ENCODE results near the gene FBXL20.
"Not testable (repeated sequence)": the region's sequence is repeated elsewhere in the genome, so short reads cannot be mapped to it uniquely, and the experiment has no call there.

The FBXL20 gene

DNA sequence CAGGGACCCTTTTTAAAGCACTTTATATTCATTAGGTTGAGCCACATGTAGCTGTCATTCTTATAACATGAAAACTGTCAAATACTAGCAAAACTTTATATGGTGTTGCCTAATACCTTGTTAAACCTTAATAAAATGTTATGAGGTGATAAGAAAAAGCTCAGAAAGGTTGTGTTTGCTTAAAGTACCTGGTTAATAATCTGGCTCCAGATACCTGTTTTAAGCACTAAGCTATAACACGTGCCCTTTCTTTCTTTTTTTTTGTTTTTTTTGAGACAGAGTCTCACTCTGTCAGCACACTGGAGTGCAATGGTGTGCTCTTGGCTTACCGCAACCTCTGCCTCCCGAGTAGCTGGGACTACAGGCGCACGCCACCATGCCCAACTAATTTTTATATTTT is 116.7 kb downstream of the FBXL20 start:
- H3K36me3 ChIP-seq: peaks cover 2 to 37% (median 17%) of the 10 kb centered on the region in 3 donors
- no peaks in the 10 kb centered on the region for H3K9me3 ChIP-seq
- no peak overlapping the region for H3K4me3 ChIP-seq
- intact Hi-C loops (cut with DNase I; ENCODE audit: low total_unique reads): no loop called here
- H3K27me3 ChIP-seq: no peaks in the 10 kb centered on the region
- TF ChIP-seq, protein P1, sequence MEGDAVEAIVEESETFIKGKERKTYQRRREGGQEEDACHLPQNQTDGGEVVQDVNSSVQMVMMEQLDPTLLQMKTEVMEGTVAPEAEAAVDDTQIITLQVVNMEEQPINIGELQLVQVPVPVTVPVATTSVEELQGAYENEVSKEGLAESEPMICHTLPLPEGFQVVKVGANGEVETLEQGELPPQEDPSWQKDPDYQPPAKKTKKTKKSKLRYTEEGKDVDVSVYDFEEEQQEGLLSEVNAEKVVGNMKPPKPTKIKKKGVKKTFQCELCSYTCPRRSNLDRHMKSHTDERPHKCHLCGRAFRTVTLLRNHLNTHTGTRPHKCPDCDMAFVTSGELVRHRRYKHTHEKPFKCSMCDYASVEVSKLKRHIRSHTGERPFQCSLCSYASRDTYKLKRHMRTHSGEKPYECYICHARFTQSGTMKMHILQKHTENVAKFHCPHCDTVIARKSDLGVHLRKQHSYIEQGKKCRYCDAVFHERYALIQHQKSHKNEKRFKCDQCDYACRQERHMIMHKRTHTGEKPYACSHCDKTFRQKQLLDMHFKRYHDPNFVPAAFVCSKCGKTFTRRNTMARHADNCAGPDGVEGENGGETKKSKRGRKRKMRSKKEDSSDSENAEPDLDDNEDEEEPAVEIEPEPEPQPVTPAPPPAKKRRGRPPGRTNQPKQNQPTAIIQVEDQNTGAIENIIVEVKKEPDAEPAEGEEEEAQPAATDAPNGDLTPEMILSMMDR (IDR thresholded peaks at IDR 0.05): no peak
- H3K4me1 ChIP-seq: peaks cover 0 to 6% (median 0%) of the 10 kb centered on the region in 4 donors
- DNase-seq: no peak
- no peak overlapping the region for H3K27ac ChIP-seq

DNA sequence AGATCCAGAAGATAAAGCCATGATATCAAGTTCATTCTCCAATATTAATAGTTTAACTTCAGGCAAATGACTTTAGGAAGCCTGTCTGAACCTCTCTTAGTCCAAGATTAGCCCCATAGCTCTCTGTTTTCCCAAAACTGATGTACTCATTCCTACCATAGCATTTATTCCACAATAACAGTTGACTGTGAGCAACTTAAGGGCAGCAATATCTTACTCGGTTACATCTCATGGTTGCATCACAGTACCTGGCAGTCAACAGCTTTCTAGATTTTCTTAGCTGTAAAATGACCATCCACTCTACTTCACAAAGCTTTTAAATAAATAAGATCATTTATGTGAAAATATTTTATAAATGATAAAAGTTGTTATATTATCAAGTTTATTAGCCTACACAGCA is 117.5 kb downstream of the FBXL20 start:
- Histone ChIP-seq H3K9me3 (no peaks in the 10 kb centered on the region), H3K4me3 (no peak overlapping the region), H3K27ac (no peak overlapping the region), H3K36me3 (peaks cover 8 to 38% (median 25%) of the 10 kb centered on the region in 3 donors), H3K27me3 (no peaks in the 10 kb centered on the region), H3K4me1 (peaks cover 0 to 6% (median 0%) of the 10 kb centered on the region in 4 donors)
- no peak for DNase-seq
- intact Hi-C loops (cut with DNase I; ENCODE audit: low total_unique reads): no loop called here
- TF ChIP-seq, protein P1 (IDR thresholded peaks at IDR 0.05): no peak

GRCh38 chr17:39283098-39283497 is 118.3 kb downstream of the FBXL20 start:
- H3K4me3 ChIP-seq: no peak overlapping the region
- TF ChIP-seq, protein P1 (IDR thresholded peaks at IDR 0.05): no peak
- H3K9me3 ChIP-seq: no peaks in the 10 kb centered on the region
- H3K4me1 ChIP-seq: peaks cover 0 to 6% (median 0%) of the 10 kb centered on the region in 4 donors
- no peaks in the 10 kb centered on the region for H3K27me3 ChIP-seq
- DNase-seq: no peak
- H3K27ac ChIP-seq: no peak overlapping the region
- peaks cover 10 to 43% (median 33%) of the 10 kb centered on the region in 3 donors for H3K36me3 ChIP-seq
- intact Hi-C loops (cut with DNase I; ENCODE audit: low total_unique reads): no loop called here

DNA sequence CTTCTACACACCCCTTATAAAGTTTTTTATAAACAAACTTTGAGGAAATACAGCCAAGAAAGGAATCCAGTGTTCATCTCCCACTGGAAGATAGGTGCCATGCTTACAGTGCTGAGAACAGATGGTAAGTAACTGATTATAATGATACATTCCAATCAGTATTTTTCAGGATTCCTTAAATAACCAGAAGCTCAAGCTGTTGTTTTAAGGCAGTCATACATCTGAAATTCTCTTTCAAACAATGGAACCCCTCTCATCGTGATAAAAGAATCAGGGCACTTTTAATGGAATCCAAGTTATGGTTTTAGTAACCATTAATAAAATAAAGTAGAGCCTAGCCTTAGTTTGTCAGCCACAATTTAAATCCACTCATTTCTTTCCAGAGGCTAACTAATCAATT is 119.6 kb downstream of the FBXL20 start:
- no peak overlapping the region for H3K4me3 ChIP-seq
- H3K9me3 ChIP-seq: no peaks in the 10 kb centered on the region
- TF ChIP-seq, protein P1 (IDR thresholded peaks at IDR 0.05): no peak
- H3K27ac ChIP-seq: no peak overlapping the region
- no peak for DNase-seq
- no peaks in the 10 kb centered on the region for H3K27me3 ChIP-seq
- intact Hi-C loops (cut with DNase I; ENCODE audit: low total_unique reads): no loop called here
- H3K36me3 ChIP-seq: peaks cover 15 to 54% (median 46%) of the 10 kb centered on the region in 3 donors
- peaks cover 0 to 6% (median 0%) of the 10 kb centered on the region in 4 donors for H3K4me1 ChIP-seq

- H3K36me3 ChIP-seq: peaks cover 30 to 73% (median 53%) of the 10 kb centered on the region in 3 donors
- DNase-seq; H3K27me3 ChIP-seq; H3K4me3 ChIP-seq; H3K4me1 ChIP-seq; H3K27ac ChIP-seq; H3K9me3 ChIP-seq; intact Hi-C loops (cut with DNase I; ENCODE audit: low total_unique reads): not testable (repeated sequence)
Measured at GRCh38 chr17:39278246-39278645, 123.2 kb downstream of the FBXL20 start.

DNA sequence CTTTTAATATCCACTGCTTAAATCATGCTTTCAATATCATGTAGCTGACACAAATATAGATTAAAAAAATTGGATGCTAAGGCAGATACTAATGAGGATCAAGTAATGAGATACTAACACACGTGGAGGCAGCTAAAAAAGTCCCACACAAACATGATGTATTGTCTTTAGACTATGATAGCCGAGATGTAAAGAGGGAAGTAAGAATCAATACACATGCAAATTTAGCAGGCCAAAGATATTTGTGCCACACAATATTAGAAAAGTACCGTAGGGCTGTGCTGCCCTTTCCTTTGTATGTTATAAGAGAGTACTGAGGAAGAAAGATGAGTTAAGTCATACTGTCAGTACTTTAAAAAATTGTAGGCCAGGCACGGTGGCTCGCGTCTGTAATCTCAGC is 124.3 kb downstream of the FBXL20 start:
- Histone ChIP-seq H3K27ac (no peak overlapping the region), H3K4me1 (peaks cover 0 to 5% (median 0%) of the 10 kb centered on the region in 4 donors), H3K27me3 (no peaks in the 10 kb centered on the region), H3K9me3 (no peaks in the 10 kb centered on the region), H3K36me3 (peaks cover 34 to 85% (median 55%) of the 10 kb centered on the region in 3 donors), H3K4me3 (no peak overlapping the region)
- intact Hi-C loops (cut with DNase I; ENCODE audit: low total_unique reads): no loop called here
- DNase-seq: no peak
- TF ChIP-seq, protein P1 (IDR thresholded peaks at IDR 0.05): no peak
